GM19395 (cell line): Measurements from ENCODE around the gene TTC39C.

Experiments
- ATAC-seq: cut with Tn5 transposase; IDR thresholded peaks from one replicate; pipeline ENCODE4 v1.9.1; 2021; ENCODE audit warnings: mild to moderate bottlenecking, moderate library complexity; ENCODE audit not compliant: unreplicated experiment

TTC39C gene

GRCh38 chr18:24177499-24178133 is 163.1 kb downstream of the TTC39C start:
- ATAC-seq = no peak

GRCh38 chr18:24180048-24180447 is 165.5 kb downstream of the TTC39C start:
- no peak for ATAC-seq

GRCh38 chr18:24181806-24182205 is 167.3 kb downstream of the TTC39C start:
- ATAC-seq = no peak
